HG03460 (cell line): ENCODE data around the gene CPE.
A peak's percentile ranks its signal among the peaks of the same experiment; 100 is the strongest.
"Not testable (repeated sequence)": the region's sequence is repeated elsewhere in the genome, so short reads cannot be mapped to it uniquely, and the experiment has no call there.

Source experiments
- ATAC-seq: cut with Tn5 transposase; IDR thresholded peaks from one replicate; pipeline ENCODE4 v1.9.1; 2021; ENCODE audit not compliant: unreplicated experiment

The CPE gene

GRCh38 chr4:165461159-165461821, 82.5 kb downstream of the CPE start:
- ATAC-seq, result no peak

DNA sequence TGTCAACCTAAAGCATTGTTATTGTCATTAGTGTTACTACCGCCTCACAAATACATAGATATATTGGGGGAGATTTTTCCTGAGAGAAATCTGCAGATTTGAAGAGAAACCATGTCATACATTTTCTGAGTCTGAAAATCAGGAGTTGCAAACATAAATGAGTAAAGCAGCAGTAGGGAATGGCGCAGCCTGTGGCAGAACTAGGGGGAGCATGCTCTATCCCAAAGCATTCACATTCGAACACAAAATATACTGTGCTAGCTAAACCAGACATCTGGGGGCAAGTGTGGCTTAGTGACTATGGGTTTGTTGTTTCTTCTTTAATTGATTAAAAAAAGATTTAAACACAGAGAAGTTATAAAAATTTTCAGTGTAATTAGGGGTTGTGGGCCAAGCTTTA, 83.2 kb downstream of the CPE start:
- no peak for ATAC-seq

GRCh38 chr4:165464376-165464775, 85.6 kb downstream of the CPE start:
- ATAC-seq, result no peak

DNA sequence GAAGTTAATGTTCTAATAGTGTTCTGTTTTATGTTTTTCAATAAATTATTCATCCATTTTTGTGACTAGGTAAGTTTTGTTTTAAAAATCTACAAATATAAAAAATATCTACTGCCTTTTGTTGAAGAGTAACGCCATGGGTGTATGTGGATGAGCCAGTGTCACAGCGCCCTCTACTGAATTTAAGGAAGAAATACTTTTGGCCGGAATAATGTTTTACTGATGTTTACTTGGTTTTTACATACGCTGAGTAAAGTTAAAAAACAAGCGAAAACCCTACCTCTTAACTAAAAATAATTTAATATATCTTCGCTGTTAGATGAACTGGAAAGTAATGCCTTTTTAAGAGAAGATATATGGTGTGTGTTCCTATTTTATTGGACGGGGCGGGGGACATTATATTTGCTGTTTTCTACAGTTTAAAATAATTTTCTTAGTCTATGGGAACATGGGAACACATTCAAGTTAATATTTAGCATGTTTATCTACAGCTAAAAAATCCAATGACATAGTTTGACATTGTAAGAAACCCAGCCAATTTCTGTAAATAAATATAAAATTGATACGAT, 86.1 kb downstream of the CPE start:
- ATAC-seq, result no peak

DNA sequence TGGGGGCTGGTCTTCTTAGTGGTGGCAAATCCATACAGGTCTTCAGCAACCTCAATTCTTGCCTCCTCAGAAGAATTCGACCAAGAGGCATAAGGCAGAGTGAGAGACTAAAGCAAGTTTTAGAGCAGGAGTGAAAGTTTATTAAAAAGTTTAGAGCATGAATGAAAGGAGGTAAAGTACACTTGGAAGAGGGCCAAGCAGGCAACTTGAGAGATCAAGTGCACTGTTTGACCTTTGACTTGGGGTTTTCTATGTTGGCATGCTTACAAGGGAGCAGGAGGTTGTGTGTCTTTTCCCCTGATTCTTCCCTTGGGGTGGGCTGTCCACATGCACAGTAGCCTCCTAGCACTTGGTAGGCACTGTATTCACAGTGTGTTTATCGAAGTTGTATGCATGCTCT, 91.2 kb downstream of the CPE start:
- ATAC-seq, result no peak

DNA sequence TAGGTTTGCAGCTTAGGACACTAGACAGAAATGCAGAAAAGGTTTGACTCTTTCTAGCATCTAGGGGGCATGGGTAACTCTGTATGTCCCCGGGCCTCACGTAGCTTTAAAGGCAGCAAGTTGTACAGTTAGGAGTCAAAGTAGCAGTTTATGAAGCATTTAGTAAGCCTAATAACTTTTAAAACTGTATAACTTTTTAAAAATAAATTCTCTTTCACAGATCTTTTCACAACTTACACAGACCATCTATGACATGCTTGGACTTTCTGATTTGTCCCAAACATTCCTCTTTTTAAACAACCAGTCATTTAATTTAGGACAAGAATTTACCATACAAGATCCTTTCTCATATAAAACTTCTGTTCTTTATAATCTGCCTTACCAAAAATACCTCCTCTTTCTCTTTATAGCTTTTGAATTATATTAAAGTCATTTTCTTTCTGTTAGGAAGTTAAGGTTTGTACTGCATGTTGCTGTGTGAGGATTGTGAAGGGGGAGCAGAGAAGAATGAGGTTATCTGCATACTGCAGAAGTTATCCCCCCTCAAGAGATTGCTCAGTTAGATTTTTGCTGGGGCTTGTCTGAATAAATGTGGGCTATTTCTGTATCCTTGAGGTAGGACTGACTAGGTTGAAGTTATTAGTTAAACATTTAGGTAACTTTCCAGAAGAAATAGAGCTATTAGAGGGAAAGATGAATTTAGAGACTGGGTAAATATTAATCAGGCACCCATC, 94.3 kb downstream of the CPE start:
- no peak for ATAC-seq

DNA sequence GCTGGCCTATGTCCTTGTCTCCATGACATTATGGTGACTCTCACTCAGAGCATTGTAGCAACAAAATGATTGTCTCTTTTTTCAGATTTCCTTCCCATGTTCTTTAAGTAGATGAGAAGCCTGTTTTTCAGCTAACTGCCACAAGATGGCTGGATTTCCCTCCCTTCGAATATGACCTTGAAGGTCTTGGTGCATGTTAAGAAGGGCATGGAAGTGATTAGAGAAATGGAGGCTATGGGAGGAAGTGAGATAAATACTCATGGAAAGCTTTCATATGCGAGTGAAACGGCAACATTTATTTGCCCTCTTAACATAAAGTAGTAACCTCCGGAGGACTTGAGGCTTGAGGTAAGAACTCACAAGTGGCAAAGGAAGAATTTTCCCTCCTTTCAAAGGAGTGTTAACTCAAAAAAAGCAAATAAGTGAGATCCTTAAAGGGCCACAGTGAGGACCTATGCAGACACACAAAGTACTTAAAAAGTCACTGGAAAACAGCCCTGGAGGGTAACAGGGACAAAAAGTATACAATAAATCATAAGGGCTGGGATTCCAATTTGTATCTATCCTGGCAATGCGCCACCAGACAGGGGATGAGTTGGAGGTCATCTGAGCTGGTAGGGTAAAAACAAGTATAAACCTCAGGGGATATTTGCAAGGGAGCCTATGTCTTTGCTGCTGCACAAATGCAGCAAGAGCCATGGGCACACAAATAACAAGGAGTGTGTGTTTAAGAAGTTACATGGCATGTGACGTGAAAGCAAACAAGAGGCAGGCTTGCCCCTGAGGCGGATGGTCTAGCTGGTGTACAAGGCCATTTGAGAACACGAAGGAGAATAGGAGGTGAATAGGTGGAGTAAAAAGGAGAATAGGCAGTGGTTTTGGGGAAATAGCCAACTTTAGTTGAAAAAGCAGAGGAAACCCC, 96.2 kb downstream of the CPE start:
- ATAC-seq, result no peak

- ATAC-seq, result no peak
Measured at GRCh38 chr4:165475706-165476070, 96.9 kb downstream of the CPE start.

DNA sequence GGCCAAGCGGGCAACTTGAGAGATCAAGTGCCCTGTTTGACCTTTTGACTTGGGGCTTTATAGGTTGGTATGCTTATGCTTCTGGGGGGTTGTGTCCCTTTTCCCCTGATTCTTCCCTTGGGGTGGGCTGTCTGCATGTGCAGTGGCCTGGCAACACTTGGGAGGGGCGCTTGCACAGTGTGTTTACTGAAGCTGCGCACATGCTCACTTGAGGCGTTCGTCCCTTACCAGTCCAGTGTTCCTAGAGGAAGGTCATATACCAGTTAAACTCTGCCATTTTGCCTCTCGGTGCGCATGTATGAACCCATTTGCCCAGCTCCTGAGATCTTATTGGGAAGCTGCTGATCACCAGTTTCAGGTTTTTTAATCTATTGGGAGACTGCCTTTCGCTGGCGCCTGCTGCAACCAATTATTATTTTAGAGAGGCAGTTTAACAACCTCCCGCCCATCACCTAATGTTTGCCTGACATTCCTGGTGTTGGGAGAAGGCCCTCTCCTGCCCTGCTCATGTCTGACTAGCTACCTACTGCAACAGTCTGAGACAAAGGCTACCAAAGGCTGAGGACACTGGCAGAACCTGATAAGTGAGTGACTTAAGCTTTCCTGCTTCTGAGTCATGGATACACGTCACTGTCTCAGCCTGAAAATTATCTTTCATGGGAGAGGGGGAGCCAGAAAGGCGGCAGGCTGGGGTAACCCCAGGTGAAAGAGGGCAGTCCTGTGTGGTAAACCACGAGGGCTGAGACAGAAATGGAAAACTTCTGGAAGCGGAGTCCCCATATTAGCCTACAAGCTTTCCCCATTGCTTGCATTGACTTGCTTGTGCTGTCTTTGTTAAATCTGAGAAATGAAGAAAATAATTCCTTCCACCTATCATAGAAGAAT, 97.6 kb downstream of the CPE start:
- ATAC-seq, result no peak

- ATAC-seq, result no peak
Measured at GRCh38 chr4:165477799-165478198, 99.0 kb downstream of the CPE start.

DNA sequence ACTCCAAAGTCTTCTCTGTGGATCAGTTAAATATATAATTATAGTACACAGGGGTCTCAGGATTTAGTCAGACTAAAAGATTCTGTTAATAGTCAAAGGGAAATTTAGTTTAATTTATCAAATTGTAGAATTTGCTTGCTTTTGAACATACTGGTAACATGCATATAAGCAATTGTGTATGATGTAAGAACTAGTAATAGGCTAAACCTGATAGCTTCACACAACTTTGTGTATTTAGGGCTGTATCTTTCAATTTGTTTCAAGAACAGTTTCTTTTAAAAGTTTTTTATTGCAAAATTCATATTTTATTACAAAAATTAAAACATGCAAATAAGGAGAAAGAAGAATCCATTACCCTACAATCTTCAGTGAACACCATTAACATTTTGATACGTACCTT, 99.5 kb downstream of the CPE start:
- no peak for ATAC-seq

- no peak for ATAC-seq
Measured at GRCh38 chr4:165481053-165481835, 102.4 kb downstream of the CPE start.

- ATAC-seq, result no peak
Measured at GRCh38 chr4:165489786-165490185, 111.0 kb downstream of the CPE start.

GRCh38 chr4:165492583-165492982, 113.8 kb downstream of the CPE start:
- not testable (repeated sequence) for ATAC-seq

DNA sequence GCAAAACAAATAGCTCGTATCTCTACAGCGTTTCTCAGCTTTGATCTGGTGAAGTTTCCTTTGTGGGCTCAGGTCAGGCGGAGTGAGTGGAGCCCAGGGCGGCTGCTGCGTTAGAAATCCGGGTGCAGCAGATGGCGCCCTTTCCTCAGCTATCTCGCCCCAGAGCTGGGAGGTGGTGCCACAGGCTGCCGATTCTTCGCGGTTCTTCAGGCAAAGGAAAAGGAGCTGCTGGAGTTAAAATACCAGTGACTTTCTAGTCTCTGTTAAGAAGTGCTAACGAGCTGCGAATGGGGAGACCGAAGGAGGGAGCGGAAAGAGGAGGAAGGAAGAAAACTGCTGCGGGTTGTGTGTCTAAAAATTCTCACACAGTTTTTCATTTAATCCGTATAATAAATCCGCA, 114.6 kb downstream of the CPE start:
- peak; percentile 91 for ATAC-seq

DNA sequence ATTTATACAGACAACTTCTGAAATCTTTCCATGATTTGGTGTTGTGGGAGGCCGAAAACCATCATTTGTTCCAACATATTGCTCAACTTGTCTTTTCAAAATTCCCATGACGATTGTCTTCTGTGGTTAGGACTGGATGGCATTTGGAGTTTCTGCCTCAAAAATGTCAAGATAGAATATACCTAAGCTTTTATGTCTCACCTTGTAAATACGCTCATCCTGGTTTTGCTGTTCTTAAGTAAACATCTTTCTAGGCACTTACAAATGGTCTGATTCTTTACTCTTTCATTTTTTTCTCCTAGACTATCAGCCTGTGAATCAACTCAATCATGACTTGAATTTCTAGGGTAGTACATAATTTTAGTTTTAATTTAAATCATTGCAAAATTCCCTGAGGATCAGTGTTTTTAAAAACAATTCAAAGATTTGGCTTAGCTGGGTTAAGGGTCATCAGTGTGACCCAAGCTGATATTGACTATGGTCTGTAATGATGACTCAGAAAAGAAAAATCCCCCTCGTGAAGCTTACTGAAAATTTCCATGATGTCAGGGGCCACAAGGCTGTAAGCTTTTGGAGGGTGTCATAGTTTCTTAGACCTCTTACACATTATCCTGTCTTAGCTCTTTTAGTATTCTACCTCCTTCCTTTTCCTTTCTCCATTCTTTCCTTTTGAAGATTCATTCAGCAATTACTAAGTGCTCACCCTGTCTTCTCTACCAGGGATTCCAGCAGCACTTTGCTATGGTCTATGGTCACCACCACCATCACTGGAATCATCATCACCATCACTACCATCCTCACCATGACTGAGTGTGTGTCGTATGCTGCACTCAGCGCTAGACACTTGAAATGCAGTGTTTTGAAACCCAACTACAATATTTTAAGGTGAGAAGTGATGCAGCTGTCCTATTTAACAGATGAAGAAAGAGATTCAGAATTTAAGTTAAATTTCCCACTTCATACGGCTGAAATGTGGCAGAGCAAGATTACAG, 124.4 kb downstream of the CPE start:
- peak; percentile 64 for ATAC-seq

GRCh38 chr4:165504184-165504583, 125.4 kb downstream of the CPE start:
- no peak for ATAC-seq
